ENCODE measurements around the gene SNTB2. TPM values are rescaled to one million over a fixed set of nuclear protein-coding genes. Genes with fewer than 3 reads are reported as not detected.

Gene SNTB2
- total RNA-seq, 4 donors from 2014 or later: 58.0 to 99.5 (median 96.7) TPM

- H3K27ac ChIP-seq: peak overlapping the region; percentile 67 to 92 (median 88)
- no peak overlapping the region for H3K4me3 ChIP-seq (replicated peaks in 1 of 3)
- no peaks in the 10 kb centered on the region for H3K36me3 ChIP-seq
- TF ChIP-seq POLR2A (IDR thresholded peaks at IDR 0.05): no peak
- TF ChIP-seq CTCF (IDR thresholded peaks at IDR 0.05): no peak
- peaks cover 60 to 65% of the 10 kb centered on the region in 2 donors for H3K4me1 ChIP-seq
- H3K27me3 ChIP-seq: no peaks in the 10 kb centered on the region
- H3K9me3 ChIP-seq: no peaks in the 10 kb centered on the region
- WGBS, 2 donors: 98 to 100% methylated on average over 4 of the region's 4 CpGs
- DNase-seq: no peak
- intact Hi-C loops (cut with DNase I): no loop called here
Measured at GRCh38 chr16:69298261-69298660, 111.3 kb downstream of the SNTB2 start.

GRCh38 chr16:69301187-69301586 is 114.2 kb downstream of the SNTB2 start:
- TF ChIP-seq POLR2A (IDR thresholded peaks at IDR 0.05) (no peak), CTCF (IDR thresholded peaks at IDR 0.05) (no peak)
- Histone ChIP-seq H3K9me3 (no peaks in the 10 kb centered on the region), H3K36me3 (no peaks in the 10 kb centered on the region), H3K27me3 (no peaks in the 10 kb centered on the region), H3K4me3 (replicated peaks in 1 of 3) (no peak overlapping the region), H3K4me1 (peaks cover 65 to 71% of the 10 kb centered on the region in 2 donors), H3K27ac (peak overlapping the region; percentile 88 to 93 (median 92))
- intact Hi-C loops (cut with DNase I): no loop called here
- 21 to 31% methylated on average over 1 of the region's 1 CpG for WGBS, 2 donors
- DNase-seq: no peak

DNA sequence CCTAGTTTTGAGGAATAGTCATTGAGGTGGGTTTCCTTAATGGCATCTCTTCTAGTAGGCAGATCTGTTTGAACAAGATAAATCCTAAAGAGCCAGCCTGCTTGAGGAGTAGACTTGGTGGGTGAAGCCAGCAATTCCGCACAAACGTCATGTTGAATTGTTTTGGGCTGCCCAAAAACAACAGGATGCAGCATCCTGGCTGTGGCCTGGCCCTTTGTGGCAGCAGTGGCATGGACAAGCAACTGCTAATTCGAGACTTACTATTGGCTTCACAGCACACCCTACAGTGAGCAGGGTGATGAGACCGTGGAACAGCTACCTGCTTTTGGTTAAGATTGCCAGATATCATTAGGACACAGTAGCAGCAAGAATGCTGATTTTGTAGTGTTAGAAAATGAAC is 114.9 kb downstream of the SNTB2 start:
- no peak overlapping the region for H3K4me3 ChIP-seq (replicated peaks in 1 of 3)
- H3K9me3 ChIP-seq: no peaks in the 10 kb centered on the region
- TF ChIP-seq CTCF (IDR thresholded peaks at IDR 0.05) (peak in 1 of 6 experiments; percentile 10), POLR2A (IDR thresholded peaks at IDR 0.05) (no peak)
- peak overlapping the region; percentile 88 to 93 (median 92) for H3K27ac ChIP-seq
- no peaks in the 10 kb centered on the region for H3K27me3 ChIP-seq
- no peaks in the 10 kb centered on the region for H3K36me3 ChIP-seq
- intact Hi-C loops (cut with DNase I): no loop called here
- peak; percentile 39 to 61 for DNase-seq
- WGBS, 2 donors: 26 to 45% methylated on average over 4 of the region's 4 CpGs
- peaks cover 70 to 78% of the 10 kb centered on the region in 2 donors for H3K4me1 ChIP-seq

GRCh38 chr16:69302301-69302700 is 115.3 kb downstream of the SNTB2 start:
- intact Hi-C loops (cut with DNase I): no loop called here
- H3K9me3 ChIP-seq: no peaks in the 10 kb centered on the region
- TF ChIP-seq CTCF (IDR thresholded peaks at IDR 0.05) (no peak), POLR2A (IDR thresholded peaks at IDR 0.05) (peak in 1 of 2 donors; percentile 42)
- peak; percentile 86 to 88 for DNase-seq
- peak overlapping the region; percentile 88 to 93 (median 92) for H3K27ac ChIP-seq
- WGBS, 2 donors: 43 to 47% methylated on average over 4 of the region's 4 CpGs
- no peaks in the 10 kb centered on the region for H3K36me3 ChIP-seq
- no peaks in the 10 kb centered on the region for H3K27me3 ChIP-seq
- peaks cover 70 to 79% of the 10 kb centered on the region in 2 donors for H3K4me1 ChIP-seq
- H3K4me3 ChIP-seq (replicated peaks in 1 of 3): no peak overlapping the region

DNA sequence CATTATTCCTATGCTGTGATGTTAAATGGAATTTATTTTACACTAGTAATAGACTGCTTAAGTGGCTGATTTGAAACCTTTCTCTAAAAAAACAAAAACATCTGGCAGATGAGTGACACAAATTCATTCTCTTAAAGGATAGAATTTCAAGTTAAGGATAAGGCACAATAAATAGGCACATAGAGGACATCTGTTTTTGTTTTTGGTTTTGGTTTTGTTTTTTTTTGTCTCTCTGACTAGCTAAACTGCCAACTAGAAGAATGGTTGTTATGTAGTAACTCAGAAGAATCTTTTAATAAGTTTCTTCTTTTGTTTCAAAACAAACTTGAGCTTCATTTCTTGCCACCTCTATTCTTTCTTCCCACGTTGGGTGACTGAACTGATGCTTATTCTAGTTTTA is 119.1 kb downstream of the SNTB2 start:
- Histone ChIP-seq H3K36me3 (no peaks in the 10 kb centered on the region), H3K4me1 (peaks cover 52 to 74% of the 10 kb centered on the region in 2 donors), H3K4me3 (replicated peaks in 1 of 3) (no peak overlapping the region), H3K27ac (peak overlapping the region; percentile 0 to 87 (median 85)), H3K27me3 (no peaks in the 10 kb centered on the region), H3K9me3 (no peaks in the 10 kb centered on the region)
- no peak for DNase-seq
- 56 to 59% methylated on average over 1 of the region's 1 CpG for WGBS, 2 donors
- TF ChIP-seq CTCF (IDR thresholded peaks at IDR 0.05) (no peak), POLR2A (IDR thresholded peaks at IDR 0.05) (no peak)
- intact Hi-C loops (cut with DNase I): no loop called here
